HG02885 (cell line): Measurements from ENCODE around the gene RUSC1.
"Not testable (repeated sequence)": the region's sequence is repeated elsewhere in the genome, so short reads cannot be mapped to it uniquely, and the experiment has no call there.

ENCODE experiments used
- ATAC-seq: cut with Tn5 transposase; IDR thresholded peaks from one replicate; pipeline ENCODE4 v1.9.1; 2021; ENCODE audit warnings: mild to moderate bottlenecking; ENCODE audit not compliant: unreplicated experiment, poor library complexity

RUSC1 gene, protein sequence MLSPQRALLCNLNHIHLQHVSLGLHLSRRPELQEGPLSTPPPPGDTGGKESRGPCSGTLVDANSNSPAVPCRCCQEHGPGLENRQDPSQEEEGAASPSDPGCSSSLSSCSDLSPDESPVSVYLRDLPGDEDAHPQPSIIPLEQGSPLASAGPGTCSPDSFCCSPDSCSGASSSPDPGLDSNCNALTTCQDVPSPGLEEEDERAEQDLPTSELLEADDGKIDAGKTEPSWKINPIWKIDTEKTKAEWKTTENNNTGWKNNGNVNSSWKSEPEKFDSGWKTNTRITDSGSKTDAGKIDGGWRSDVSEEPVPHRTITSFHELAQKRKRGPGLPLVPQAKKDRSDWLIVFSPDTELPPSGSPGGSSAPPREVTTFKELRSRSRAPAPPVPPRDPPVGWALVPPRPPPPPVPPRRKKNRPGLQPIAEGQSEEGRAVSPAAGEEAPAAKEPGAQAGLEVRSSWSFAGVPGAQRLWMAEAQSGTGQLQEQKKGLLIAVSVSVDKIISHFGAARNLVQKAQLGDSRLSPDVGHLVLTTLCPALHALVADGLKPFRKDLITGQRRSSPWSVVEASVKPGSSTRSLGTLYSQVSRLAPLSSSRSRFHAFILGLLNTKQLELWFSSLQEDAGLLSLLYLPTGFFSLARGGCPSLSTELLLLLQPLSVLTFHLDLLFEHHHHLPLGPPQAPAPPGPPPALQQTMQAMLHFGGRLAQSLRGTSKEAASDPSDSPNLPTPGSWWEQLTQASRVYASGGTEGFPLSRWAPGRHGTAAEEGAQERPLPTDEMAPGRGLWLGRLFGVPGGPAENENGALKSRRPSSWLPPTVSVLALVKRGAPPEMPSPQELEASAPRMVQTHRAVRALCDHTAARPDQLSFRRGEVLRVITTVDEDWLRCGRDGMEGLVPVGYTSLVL

DNA sequence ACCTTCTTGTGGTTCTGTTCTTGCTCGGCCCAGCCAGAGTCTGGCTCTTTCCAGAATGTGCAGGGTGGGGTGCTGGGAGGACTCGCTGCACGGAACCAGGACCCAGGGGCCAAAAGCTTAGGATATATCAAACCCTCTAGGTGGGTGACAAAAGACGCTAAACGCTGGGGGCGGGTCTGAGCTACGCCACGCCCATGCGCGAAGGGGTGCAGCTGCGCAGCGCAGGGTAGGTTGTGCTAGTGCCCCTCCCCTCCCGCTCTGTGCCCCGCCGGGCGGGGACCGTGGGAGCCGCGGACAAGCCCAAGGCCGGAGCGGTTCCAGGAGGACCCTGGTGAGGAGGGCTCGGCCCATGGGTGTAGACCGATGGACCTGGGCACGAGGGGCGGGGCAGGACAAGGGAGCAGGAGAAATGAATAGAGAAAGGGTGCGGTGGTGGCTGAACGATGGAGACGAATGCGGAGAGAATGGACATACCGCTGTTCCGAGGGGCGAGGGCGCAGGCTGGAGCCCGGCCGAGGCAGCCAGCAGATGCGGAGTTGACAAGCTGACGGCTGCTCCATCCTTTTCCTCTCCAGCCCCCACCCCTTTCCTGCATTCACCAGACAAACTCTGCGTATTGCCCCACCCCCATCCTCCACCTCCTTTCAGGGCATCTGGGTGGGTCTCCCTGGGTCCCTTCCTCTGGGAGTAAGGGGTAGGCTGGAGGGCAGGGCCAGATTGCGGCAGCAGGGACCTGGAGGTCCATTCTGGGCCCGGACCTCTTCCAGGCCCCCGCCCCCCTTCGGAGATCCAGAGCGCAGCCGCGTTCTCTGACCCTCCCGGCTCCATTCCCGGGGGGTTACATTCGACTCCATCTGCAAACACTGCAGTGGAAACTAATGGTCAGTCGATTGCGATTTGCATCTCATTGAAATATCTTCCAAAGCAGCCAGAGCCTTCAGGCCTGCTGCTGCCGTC, at the start of gene RUSC1:
RUSC1 (plus strand) TSS at position 234 of the 957 bp plus-strand sequence. CDS start 880 bp downstream, outside the sequence.
- no peak for ATAC-seq

DNA sequence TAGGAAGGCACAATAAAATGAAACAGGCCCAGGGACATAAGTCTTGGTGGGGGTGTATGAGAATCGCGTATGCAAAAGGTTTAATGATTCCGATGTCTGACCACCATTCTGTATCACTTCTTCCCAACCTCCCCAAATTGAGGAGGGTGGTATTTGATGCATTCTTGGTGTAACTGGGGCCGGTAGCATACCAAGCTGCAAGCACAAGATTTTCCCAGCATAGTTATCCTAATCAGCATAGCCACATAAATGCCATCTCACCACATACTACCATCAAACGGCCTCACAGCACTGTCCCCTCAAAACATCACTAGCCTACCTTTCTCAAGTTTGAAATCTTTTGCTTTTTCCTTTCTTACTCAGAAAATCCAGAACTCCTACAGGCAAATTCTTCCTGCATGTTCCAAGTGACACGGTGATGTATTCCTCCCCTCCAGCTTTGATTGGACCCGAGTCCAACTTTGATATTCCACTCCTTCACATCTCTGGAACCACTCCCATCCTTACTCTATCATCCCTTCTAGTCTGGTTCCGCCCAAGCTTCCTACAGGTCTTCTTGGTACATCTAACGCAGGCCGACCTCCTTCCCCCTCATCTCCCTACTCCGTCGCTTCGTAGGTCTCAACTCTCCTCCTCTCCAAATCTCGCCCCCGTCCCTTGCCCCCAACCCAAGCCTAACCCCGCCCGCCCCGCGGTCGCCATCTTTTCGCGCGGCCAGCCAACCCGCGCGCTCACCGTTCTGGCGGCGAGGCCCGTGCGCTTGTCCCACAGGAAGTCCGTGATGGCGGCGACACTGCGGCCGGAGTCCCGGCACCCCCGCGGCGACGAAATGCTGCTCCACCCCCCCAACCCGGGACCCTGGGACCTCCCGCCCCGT, 48.0 kb upstream of the RUSC1 start:
- peak; percentile 30 for ATAC-seq

DNA sequence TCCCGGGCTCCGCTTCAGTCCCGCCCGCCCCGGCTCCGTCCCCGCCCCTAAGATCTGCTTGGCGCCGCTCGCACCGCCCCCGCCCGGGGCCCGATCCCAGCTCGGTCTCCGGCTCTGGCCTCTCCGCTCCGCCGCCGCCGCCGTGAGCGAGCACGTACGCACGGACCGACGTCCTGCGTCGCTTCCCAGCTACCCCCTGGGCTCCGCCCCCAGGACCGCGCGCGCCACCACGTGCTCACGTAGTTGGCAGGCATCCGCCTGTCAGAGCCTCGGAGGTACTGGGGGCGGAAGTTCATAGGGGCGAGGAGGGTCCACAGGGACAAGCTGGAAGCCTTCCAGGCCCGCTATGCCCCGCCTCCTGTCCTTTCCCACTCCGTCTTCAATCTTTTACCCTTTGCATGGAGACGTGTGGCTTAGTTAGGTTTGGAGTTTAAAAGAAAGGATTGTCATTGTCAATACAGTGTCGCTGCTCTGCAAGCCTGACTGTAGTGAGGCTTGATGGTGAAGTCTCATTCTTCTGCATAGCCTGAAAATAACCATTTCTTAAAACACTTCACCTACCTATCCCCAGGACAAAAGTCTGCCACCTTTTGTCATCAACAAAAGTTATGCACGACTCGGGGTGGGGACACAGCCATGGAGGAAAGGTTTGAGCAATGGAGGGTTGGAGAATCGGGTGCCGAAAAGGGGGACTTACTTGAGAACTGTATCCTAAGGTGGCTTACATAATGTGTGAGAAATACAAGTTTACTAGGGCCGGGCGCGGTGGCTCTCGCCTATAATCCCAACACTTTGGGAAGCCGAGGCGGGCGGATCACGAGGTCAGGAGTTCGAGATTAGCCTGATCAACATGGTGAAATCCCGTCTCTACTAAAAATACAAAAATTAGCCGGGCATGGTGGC, 47.1 kb upstream of the RUSC1 start, which contains the start of gene CLK2:
CLK2 (minus strand) TSS at position 162 of the 903 bp plus-strand sequence. CDS start 2,527 bp downstream, outside the sequence.
- ATAC-seq, result peak; percentile 79

DNA sequence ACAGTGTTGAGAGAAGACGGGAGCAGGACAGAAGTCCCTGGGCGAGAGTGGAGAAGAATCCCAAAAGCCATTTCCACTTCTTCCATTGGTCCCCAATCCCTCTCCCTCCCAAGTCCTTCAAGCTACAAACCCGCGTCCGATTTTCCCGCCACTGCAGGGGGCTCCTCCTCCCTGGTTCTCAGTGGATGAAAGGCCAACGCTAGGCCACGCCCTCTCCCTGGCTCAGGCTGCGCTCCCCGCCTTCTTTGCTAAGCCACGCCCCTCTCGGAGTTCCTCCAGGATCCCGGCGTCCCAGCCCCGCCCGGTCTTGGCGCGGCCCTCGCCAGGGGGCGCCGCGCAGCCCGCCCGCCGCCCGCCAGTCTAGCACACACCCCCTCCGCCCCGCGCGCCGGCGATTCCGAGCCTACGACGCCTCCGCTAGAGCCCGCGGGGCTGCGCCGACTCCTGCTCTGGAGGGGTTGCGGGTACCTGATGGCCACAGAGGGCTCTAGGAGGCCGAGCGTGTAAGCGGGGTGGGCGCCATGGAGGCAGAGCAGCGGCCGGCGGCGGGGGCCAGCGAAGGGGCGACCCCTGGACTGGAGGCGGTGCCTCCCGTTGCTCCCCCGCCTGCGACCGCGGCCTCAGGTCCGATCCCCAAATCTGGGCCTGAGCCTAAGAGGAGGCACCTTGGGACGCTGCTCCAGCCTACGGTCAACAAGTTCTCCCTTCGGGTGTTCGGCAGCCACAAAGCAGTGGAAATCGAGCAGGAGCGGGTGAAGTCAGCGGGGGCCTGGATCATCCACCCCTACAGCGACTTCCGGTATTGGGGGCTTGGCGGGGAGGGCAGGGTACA, 43.4 kb upstream of the RUSC1 start, which contains the start of gene HCN3:
HCN3 (plus strand) TSS at position 394 of the 832 bp plus-strand sequence; CDS start at position 522, 128 bp downstream.
- peak; percentile 77 for ATAC-seq

DNA sequence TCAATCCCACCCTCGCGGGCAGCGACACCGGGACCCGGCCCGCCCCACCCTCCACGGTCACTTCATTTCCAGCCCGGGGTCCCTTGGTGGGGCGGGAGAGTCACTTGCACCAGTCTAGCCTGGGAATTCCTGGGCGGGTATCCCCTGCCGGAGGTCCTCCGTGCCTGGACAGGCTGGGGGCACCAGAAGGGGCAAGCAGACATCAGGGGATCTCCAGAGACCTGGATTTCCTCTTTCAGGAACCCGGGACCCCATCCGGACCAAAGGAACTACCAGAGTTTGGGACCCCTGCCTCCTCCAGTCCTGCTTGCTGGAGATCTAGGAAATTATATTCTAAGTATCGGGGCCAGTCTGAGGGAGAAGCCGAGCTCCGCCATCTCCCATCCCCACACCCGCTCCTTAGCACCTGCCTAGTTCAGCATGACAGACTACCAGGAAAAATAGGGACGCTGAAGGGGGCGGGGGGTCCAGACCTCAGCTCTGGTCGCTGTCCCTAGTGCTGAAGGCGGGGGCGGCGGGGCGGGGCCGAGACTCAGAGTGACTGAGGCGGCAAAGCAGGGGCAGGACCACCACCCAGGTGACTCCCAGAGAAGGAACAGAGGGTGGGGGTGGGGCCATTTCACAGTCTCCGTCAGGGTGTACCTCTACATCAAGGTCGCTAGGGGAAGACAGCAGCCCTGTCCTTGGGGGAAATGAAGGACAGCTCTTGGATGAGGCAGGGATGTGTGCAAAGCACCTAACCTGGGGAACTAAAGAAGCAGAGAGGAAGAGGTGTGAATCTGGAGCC, 42.6 kb upstream of the RUSC1 start:
- ATAC-seq, result no peak

- ATAC-seq, result no peak
Observed at GRCh38 chr1:155278689-155279160, 42.0 kb upstream of the RUSC1 start.

GRCh38 chr1:155279268-155279667, 41.4 kb upstream of the RUSC1 start:
- ATAC-seq, result no peak

DNA sequence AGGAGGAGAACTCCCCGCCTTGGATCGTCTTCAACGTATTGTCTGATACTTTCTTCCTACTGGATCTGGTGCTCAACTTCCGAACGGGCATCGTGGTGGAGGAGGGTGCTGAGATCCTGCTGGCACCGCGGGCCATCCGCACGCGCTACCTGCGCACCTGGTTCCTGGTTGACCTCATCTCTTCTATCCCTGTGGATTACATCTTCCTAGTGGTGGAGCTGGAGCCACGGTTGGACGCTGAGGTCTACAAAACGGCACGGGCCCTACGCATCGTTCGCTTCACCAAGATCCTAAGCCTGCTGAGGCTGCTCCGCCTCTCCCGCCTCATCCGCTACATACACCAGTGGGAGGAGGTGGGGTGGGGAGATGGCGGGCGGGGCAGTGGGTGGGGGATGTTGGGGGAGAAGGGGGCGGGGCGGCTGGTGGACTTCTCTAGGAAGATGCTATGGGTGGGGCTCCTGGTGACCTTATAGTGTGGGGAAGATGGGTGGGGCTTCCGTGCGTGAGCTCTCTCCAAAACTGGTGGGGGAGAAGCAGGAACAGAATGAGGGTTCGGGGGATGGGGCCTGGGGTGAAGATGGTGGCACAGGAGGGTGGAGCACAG, 38.1 kb upstream of the RUSC1 start:
- ATAC-seq, result no peak

DNA sequence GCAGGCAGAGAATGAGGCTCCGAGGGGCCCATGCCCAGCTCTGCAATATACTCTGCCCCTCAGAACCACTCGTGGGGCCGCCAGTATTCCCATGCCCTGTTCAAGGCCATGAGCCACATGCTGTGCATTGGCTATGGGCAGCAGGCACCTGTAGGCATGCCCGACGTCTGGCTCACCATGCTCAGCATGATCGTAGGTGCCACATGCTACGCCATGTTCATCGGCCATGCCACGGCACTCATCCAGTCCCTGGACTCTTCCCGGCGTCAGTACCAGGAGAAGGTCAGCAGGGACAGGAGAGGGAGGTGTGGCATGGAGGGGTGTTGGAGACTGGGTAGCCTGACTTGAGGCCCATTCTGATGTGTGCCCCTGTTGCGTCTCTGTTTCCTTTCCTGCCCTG, 36.2 kb upstream of the RUSC1 start:
- no peak for ATAC-seq

DNA sequence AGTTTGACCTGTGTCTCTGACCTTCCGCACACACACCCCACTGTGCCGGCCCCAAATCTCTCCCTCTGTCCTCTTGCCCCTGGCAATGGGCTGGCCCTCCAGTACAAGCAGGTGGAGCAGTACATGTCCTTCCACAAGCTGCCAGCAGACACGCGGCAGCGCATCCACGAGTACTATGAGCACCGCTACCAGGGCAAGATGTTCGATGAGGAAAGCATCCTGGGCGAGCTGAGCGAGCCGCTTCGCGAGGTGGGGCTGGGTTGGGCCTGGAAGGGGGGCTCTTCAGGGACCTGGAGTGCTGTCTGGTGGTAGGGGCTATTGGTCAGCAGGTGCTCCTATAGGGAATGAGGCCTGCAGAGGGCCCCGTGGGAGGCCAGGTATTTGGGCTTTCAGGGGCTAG, 35.6 kb upstream of the RUSC1 start:
- ATAC-seq, result no peak

GRCh38 chr1:155285631-155286044, 35.1 kb upstream of the RUSC1 start:
- ATAC-seq, result no peak

DNA sequence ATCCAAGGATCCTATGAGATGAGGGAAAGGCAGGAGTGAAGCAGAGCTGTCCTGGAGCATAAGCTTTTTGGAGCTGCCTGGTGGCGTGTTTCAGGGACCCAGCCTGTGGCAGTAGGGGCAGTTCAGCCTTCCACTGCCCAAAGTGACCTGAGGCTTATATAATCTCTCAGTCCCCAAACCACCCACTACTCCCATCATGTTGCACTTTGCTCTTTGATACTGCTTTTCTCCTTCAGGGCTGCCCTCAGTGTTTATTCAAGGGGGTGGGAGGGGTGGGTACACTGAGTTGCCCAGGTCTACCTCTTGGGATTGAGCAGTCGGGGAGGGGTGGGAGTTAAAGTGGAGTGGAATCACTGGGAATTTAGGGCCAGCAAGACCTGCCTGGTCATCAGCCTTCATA, 34.1 kb upstream of the RUSC1 start:
- ATAC-seq, result no peak

GRCh38 chr1:155287987-155288543, 32.6 kb upstream of the RUSC1 start:
- ATAC-seq, result no peak

GRCh38 chr1:155291006-155291405, 29.7 kb upstream of the RUSC1 start:
- ATAC-seq, result not testable (repeated sequence)

GRCh38 chr1:155293086-155293749, 27.5 kb upstream of the RUSC1 start:
- ATAC-seq, result no peak
